Measurements from ENCODE around the gene CDC14B.

DNA sequence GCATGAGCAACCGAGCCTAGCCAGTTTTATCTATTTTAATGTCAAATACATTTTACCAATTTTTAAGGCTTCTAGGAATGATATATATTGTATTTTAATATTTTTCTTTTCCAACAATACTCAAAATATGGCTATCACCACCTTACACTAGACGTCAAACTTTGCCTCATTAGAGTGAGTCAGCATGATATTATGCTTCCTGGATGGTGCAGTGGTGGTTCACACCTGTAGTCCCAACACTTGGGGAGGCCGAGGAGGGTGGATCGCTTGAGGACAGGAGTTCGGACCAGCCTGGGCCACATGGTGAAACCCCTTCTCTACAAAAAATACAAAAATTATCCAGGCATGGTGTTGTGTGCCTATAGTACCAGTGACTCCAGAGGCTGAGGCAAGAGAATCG lies 7.3 kb upstream of the CDC14B start:
- TF ChIP-seq, protein P1, sequence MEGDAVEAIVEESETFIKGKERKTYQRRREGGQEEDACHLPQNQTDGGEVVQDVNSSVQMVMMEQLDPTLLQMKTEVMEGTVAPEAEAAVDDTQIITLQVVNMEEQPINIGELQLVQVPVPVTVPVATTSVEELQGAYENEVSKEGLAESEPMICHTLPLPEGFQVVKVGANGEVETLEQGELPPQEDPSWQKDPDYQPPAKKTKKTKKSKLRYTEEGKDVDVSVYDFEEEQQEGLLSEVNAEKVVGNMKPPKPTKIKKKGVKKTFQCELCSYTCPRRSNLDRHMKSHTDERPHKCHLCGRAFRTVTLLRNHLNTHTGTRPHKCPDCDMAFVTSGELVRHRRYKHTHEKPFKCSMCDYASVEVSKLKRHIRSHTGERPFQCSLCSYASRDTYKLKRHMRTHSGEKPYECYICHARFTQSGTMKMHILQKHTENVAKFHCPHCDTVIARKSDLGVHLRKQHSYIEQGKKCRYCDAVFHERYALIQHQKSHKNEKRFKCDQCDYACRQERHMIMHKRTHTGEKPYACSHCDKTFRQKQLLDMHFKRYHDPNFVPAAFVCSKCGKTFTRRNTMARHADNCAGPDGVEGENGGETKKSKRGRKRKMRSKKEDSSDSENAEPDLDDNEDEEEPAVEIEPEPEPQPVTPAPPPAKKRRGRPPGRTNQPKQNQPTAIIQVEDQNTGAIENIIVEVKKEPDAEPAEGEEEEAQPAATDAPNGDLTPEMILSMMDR (IDR thresholded peaks at IDR 0.05; ENCODE audit: insufficient read depth, low read length), result no peak
- TF ChIP-seq POLR2AphosphoS5 (IDR thresholded peaks at IDR 0.05; ENCODE audit: low read depth), result no peak
- TF ChIP-seq, protein P2, sequence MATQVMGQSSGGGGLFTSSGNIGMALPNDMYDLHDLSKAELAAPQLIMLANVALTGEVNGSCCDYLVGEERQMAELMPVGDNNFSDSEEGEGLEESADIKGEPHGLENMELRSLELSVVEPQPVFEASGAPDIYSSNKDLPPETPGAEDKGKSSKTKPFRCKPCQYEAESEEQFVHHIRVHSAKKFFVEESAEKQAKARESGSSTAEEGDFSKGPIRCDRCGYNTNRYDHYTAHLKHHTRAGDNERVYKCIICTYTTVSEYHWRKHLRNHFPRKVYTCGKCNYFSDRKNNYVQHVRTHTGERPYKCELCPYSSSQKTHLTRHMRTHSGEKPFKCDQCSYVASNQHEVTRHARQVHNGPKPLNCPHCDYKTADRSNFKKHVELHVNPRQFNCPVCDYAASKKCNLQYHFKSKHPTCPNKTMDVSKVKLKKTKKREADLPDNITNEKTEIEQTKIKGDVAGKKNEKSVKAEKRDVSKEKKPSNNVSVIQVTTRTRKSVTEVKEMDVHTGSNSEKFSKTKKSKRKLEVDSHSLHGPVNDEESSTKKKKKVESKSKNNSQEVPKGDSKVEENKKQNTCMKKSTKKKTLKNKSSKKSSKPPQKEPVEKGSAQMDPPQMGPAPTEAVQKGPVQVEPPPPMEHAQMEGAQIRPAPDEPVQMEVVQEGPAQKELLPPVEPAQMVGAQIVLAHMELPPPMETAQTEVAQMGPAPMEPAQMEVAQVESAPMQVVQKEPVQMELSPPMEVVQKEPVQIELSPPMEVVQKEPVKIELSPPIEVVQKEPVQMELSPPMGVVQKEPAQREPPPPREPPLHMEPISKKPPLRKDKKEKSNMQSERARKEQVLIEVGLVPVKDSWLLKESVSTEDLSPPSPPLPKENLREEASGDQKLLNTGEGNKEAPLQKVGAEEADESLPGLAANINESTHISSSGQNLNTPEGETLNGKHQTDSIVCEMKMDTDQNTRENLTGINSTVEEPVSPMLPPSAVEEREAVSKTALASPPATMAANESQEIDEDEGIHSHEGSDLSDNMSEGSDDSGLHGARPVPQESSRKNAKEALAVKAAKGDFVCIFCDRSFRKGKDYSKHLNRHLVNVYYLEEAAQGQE (IDR thresholded peaks at IDR 0.05; ENCODE audit: insufficient replicate concordance, low read depth), result no peak
- TF ChIP-seq GABPA (IDR thresholded peaks at IDR 0.05; ENCODE audit: low read depth), result no peak
- TF ChIP-seq SPI1 (IDR thresholded peaks at IDR 0.05; ENCODE audit: borderline replicate concordance, low read depth), result no peak

All from HL-60 (cell line).